ENCODE data around the gene ANKRD13D. TPM values are rescaled to one million over a fixed set of nuclear protein-coding genes. Genes with fewer than 3 reads are reported as not detected.

The ANKRD13D gene
- total and polyA plus RNA-seq, 8 donors, result 9.8 to 60.7 (median 14.9) TPM

DNA sequence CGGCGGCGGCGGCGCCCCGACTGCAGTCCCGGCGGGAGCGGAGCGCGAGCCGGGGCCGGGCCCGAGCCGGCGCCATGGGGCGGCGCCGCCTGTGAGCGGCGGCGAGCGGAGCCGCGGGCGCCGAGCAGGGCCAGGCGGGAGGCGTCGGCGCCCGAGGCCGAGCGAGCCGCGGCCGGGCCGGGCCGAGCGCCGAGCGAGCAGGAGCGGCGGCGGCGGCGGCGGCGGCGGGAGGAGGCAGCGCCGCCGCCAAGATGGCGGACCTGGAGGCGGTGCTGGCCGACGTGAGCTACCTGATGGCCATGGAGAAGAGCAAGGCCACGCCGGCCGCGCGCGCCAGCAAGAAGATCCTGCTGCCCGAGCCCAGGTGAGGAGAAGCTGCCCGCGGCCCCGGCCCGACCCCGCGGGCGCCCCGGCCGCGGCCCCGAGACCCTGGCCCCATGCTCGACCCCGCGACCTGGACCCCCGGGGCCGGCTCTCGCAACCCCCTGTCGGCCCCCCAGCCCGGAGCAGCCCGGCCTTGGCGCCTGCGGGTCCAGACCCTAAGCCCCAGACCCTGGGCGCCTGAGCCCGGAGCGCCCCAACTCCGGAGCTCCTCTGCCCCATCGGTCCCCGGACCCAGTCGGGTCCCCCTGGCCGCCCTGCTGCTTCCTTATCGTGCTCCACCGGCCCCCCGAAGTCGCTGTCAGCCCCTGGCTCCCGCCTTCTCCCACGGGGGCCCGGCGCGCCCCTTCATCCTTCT lies 22.5 kb upstream of the ANKRD13D start, which contains the start of gene GRK2:
Gene GRK2, plus strand, starts transcription at position 25 of the 739 bp plus-strand sequence. Its CDS starts 227 bp downstream, at position 252.
- Histone ChIP-seq H3K4me1 (peaks cover 21 to 30% (median 29%) of the 10 kb centered on the region in 3 donors), H3K27me3 (no peaks in the 10 kb centered on the region), H3K36me3 (no peaks in the 10 kb centered on the region), H3K9me3 (no peaks in the 10 kb centered on the region), H3K27ac (peak within 1 kb of the TSS; percentile 42 to 78 (median 58)), H3K4me3 (peak within 1 kb of the TSS; percentile 83 to 96 (median 94))
- intact Hi-C loops (cut with DNase I), result loop anchor here in 2 of 3 donors (5.0 kb wide), 2 partner anchors 46 to 111 kb away; no protein-coding TSS in a partner anchor
- ATAC-seq (peak in 3 of 4 donors; percentile 2 to 57 (median 34)), FAIRE-seq (no peak), DNase-seq (peak in 5 of 6 donors; percentile 40 to 86 (median 72))
- WGBS, 2 donors, result 1% methylated on average over 23 to 103 of the region's 103 CpGs
- TF ChIP-seq, protein P1, sequence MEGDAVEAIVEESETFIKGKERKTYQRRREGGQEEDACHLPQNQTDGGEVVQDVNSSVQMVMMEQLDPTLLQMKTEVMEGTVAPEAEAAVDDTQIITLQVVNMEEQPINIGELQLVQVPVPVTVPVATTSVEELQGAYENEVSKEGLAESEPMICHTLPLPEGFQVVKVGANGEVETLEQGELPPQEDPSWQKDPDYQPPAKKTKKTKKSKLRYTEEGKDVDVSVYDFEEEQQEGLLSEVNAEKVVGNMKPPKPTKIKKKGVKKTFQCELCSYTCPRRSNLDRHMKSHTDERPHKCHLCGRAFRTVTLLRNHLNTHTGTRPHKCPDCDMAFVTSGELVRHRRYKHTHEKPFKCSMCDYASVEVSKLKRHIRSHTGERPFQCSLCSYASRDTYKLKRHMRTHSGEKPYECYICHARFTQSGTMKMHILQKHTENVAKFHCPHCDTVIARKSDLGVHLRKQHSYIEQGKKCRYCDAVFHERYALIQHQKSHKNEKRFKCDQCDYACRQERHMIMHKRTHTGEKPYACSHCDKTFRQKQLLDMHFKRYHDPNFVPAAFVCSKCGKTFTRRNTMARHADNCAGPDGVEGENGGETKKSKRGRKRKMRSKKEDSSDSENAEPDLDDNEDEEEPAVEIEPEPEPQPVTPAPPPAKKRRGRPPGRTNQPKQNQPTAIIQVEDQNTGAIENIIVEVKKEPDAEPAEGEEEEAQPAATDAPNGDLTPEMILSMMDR (IDR thresholded peaks at IDR 0.05), result no peak

DNA sequence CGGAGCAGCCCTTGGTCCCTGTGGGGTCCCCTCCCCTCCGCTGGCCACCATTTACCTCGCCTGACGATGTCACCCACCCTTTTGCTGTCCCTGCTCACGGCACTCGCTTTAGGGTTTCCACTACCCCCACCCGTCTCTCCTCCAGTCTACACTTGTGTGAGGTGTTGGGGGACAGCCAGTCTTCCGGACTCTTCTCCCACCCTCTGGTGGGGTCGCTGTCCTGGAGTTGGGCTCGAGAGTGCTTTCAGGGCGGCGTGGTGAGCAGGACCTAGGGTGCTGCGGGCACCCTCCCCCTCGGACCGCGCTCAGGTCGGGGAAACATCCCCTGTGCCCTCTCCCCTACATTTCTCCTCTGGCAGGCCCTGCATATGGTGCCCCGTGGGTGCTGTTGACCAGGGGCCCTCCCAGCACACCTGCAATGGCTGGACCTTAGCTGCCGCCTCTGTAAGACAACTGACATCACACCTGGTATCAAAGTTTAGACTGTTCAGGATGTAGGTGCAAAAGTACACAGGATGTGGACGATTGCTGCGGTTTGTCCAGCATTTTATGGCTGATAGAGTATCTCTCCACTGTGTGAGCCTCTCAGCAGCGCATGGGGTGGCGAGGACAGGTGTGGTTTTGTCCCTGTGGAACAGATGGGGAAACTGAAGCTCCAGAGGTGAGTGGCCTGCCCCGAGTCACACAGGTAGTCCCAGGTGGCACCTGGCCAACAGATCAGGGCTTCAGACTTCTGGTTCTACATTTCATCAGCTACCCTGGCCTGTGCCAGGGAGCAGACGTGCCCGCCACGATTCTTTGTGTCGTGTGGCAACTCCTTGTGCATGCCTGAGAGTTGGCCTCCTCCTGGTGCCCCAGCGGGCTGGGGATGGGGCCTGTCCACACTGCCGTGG lies 21.7 kb upstream of the ANKRD13D start:
- TF ChIP-seq, protein P1 (IDR thresholded peaks at IDR 0.05), result no peak
- H3K9me3 ChIP-seq, result no peaks in the 10 kb centered on the region
- peak overlapping the region in 3 of 4 donors; percentile 46 to 78 (median 69) for H3K27ac ChIP-seq
- 11% methylated on average over 30 of the region's 30 CpGs for WGBS, 2 donors
- H3K4me3 ChIP-seq, result peak overlapping the region; percentile 83 to 96 (median 94)
- FAIRE-seq (no peak), DNase-seq (peak in 5 of 6 donors; percentile 42 to 82 (median 74)), ATAC-seq (peak in 3 of 4 donors; percentile 3 to 14 (median 7))
- no peaks in the 10 kb centered on the region for H3K36me3 ChIP-seq
- H3K27me3 ChIP-seq, result no peaks in the 10 kb centered on the region
- peaks cover 21 to 30% (median 29%) of the 10 kb centered on the region in 3 donors for H3K4me1 ChIP-seq
- intact Hi-C loops (cut with DNase I), result loop anchor here in 2 of 3 donors (5.0 kb wide), 2 partner anchors 45 to 110 kb away; no protein-coding TSS in a partner anchor

DNA sequence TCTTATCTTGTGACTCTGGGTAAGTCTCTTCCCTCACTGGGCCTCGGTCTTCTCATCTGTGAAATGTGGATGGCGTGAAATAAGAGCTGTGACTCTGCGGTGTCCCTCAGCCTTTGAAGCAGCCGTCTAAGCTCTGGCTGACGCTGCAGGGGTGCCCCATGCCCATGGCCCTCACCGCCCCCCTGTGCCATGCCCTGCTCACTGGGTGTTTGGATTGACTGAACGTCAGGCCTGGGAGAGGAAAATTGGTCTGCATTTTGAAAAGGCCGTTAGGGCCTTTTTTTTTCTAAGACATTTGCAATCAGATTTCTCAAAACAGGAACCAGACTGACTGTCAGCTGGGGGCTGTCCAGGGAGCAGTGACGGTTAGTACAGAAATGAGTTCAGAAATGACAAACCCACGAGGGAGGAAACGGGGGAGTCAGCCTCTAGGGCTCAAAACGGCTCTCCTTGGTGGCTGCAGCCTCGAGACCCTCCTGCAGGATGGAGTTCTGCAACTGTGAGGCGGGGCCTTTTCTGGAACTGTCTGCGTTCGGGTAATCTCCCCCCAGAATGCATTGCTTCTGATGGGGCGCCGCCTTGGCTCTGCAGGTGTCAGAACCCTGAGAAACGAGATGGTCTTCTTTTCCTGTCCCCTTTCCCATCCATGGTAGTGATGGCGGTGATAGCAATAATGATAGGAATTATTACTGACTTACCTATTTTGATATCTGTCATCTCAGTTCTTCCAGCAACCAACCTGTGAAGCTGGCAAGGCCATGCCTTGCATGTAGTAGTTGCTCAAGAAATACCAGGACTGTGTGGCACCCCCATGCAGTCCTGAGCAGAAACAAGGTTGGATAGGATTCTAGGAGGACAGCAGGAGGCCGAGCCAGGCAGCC lies 20.8 kb upstream of the ANKRD13D start:
- peak overlapping the region in 3 of 4 donors; percentile 46 to 78 (median 69) for H3K27ac ChIP-seq
- WGBS, 2 donors, result 77 to 84% methylated on average over 21 of the region's 21 CpGs
- H3K27me3 ChIP-seq, result no peaks in the 10 kb centered on the region
- H3K4me1 ChIP-seq, result peaks cover 21 to 30% (median 29%) of the 10 kb centered on the region in 3 donors
- FAIRE-seq (no peak), ATAC-seq (no peak), DNase-seq (peak in 3 of 6 donors; percentile 9 to 26 (median 20))
- intact Hi-C loops (cut with DNase I), result loop anchor here in 2 of 3 donors (5.0 kb wide), 2 partner anchors 44 to 109 kb away; no protein-coding TSS in a partner anchor
- H3K36me3 ChIP-seq, result no peaks in the 10 kb centered on the region
- no peaks in the 10 kb centered on the region for H3K9me3 ChIP-seq
- peak overlapping the region in 2 of 4 donors; percentile 92 to 96 for H3K4me3 ChIP-seq
- TF ChIP-seq, protein P1 (IDR thresholded peaks at IDR 0.05), result no peak

DNA sequence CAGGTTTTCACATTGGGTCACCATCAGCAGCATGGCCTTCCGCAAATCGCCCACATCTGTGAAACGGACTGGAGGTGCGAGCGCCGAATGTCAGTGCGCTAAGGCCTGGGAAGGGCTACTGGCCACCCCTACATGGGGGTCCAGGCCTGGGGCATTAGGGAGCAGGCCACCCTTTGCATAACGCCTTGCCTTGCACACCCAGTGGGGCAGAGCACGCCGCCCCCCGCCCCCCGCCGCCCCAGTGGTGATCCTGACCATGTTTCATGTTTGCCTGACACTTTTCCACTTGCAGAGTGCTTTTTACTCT lies 20.2 kb upstream of the ANKRD13D start:
- TF ChIP-seq, protein P1 (IDR thresholded peaks at IDR 0.05), result no peak
- Histone ChIP-seq H3K4me1 (peaks cover 21 to 33% (median 30%) of the 10 kb centered on the region in 3 donors), H3K27ac (peak overlapping the region in 2 of 4 donors; percentile 78), H3K36me3 (no peaks in the 10 kb centered on the region), H3K9me3 (no peaks in the 10 kb centered on the region), H3K27me3 (no peaks in the 10 kb centered on the region), H3K4me3 (peak overlapping the region in 1 of 4 donors; percentile 32)
- intact Hi-C loops (cut with DNase I), result loop anchor here in 2 of 3 donors (5.0 kb wide), 2 partner anchors 43 to 108 kb away; no protein-coding TSS in a partner anchor
- ATAC-seq (no peak), FAIRE-seq (no peak), DNase-seq (peak in 1 of 6 donors; percentile 27)
- WGBS, 2 donors, result 87 to 92% methylated on average over 13 of the region's 13 CpGs
